H1 (cell line): ENCODE data around the gene CRBN. TPM values are rescaled to one million over a fixed set of nuclear protein-coding genes. Genes with fewer than 3 reads are reported as not detected.

Experiments
- CTCF ChIA-PET: fragments of 300-600 bp; sonication (Branson Sonifier 250); formaldehyde crosslinking; loops from one replicate; lab custom pipeline; 2021; ENCODE audit not compliant: partially characterized antibody; lab: Charles Lee
- POLR2A ChIA-PET: fragments of 300-600 bp; sonication (Branson Sonifier 250); formaldehyde crosslinking; loops from one replicate; lab custom pipeline; 2021; ENCODE audit warnings: inconsistent platforms; ENCODE audit not compliant: partially characterized antibody; lab: Charles Lee
- DNase-seq, 2 experiments: peaks; one replicate each; pipeline versions ENCODE4 v3.0.0 to v3.0.0-alpha.2; 2010 to 2022; ENCODE audit warnings: low spot score in 2 of 2, low read depth in 1 of 2, mixed read lengths in 1 of 2
- FAIRE-seq: peaks from 2 replicates; lab custom pipeline; 2011; peaks lifted over from hg19 to GRCh38; lab: Jason Lieb, UNC
- H2AFZ ChIP-seq: 2 replicates; pipeline ENCODE4 v1.8.1; 2012; ENCODE audit warnings: low read length, inconsistent platforms
- H2AK5ac ChIP-seq: 2 replicates; pipeline ENCODE4 v1.6.1; 2013; ENCODE audit warnings: low read depth, low read length
- H2BK120ac ChIP-seq: replicated peaks from 2 replicates; pipeline ENCODE3; 2013; ENCODE audit warnings: low read depth, low read length, inconsistent platforms
- H2BK12ac ChIP-seq: 2 replicates; pipeline ENCODE4 v1.6.1; 2013; ENCODE audit warnings: low read depth, low read length
- H2BK15ac ChIP-seq: 2 replicates; pipeline ENCODE4 v1.6.1; 2013; ENCODE audit warnings: low read length
- H2BK20ac ChIP-seq: 2 replicates; pipeline ENCODE4 v1.6.1; 2013; ENCODE audit warnings: low read length
- H2BK5ac ChIP-seq: 2 replicates; pipeline ENCODE4 v1.6.1; 2013; ENCODE audit warnings: low read depth, low read length
- H3K14ac ChIP-seq: 2 replicates; pipeline ENCODE4 v1.6.1; 2013; ENCODE audit warnings: inconsistent platforms; ENCODE audit not compliant: insufficient read length
- H3K18ac ChIP-seq: 2 replicates; pipeline ENCODE4 v1.6.1; 2013; ENCODE audit warnings: low read length; ENCODE audit errors: extremely low read depth
- H3K23ac ChIP-seq: 2 replicates; pipeline ENCODE4 v1.6.1; 2013; ENCODE audit warnings: inconsistent platforms; ENCODE audit not compliant: insufficient read length
- H3K23me2 ChIP-seq: 2 replicates; pipeline ENCODE4 v1.6.1; 2013; ENCODE audit warnings: low read depth, low read length
- H3K27ac ChIP-seq: 2 replicates; pipeline ENCODE4 v1.6.1; 2011; ENCODE audit warnings: low read depth, low read length, inconsistent platforms
- H3K27me3 ChIP-seq, 4 experiments: replicated peaks in 1 of 4; 1 replicate in 1 of 4; 2 replicates in 3 of 4; pipeline versions ENCODE4 v1.6.1 to v1.8.1; 2011 to 2013; ENCODE audit warnings: low read length in 3 of 4, mild to moderate bottlenecking in 3 of 4, inconsistent platforms in 2 of 4, mixed read lengths in 2 of 4, moderate library complexity in 1 of 4; ENCODE audit not compliant: control insufficient read depth in 3 of 4, insufficient read depth in 3 of 4; ENCODE audit errors: extremely low read depth in 1 of 4
- H3K36me3 ChIP-seq, 4 experiments: 2 replicates each; pipeline versions ENCODE4 v1.6.1 to v1.8.1; 2011 to 2013; ENCODE audit warnings: mild to moderate bottlenecking in 4 of 4, low read length in 3 of 4, moderate library complexity in 2 of 4, control low read depth in 1 of 4, inconsistent platforms in 1 of 4; ENCODE audit not compliant: insufficient read depth in 4 of 4, control insufficient read depth in 2 of 4
- H3K4ac ChIP-seq: replicated peaks from 2 replicates; pipeline ENCODE3; 2013; ENCODE audit warnings: low read length, low read depth, mixed read lengths, inconsistent platforms; ENCODE audit not compliant: insufficient read length
- H3K4me1 ChIP-seq, 4 experiments: replicated peaks in 1 of 4; 1 replicate in 1 of 4; 2 replicates in 3 of 4; pipeline versions ENCODE4 v1.6.1 to v1.8.1; 2011 to 2013; ENCODE audit warnings: low read length in 3 of 4, inconsistent platforms in 2 of 4, mixed read lengths in 1 of 4; ENCODE audit not compliant: insufficient read depth in 4 of 4, control insufficient read depth in 3 of 4
- H3K4me2 ChIP-seq, 2 experiments: 2 replicates each; pipeline versions ENCODE4 v1.6.1 to v1.8.1; 2011 to 2013; ENCODE audit warnings: low read depth in 2 of 2, low read length in 2 of 2, control low read depth in 1 of 2, inconsistent platforms in 1 of 2, mild to moderate bottlenecking in 1 of 2; ENCODE audit not compliant: insufficient read depth in 1 of 2
- H3K4me3 ChIP-seq, 4 experiments: fragments of 200-600, 300-600 bp in 1 of 4; sonication (generic), shearing (Covaris generic), sonication (Bioruptor Twin) in 1 of 4; 2 replicates each; pipeline versions ENCODE4 v1.5.1 to v1.8.1; 2011 to 2016; ENCODE audit warnings: low read length in 4 of 4, low read depth in 3 of 4, control low read depth in 2 of 4, inconsistent platforms in 2 of 4, mild to moderate bottlenecking in 2 of 4, mixed read lengths in 1 of 4, moderate library complexity in 1 of 4; ENCODE audit not compliant: insufficient read depth in 2 of 4; ENCODE audit errors: extremely low read depth in 1 of 4
- H3K56ac ChIP-seq: replicated peaks from 2 replicates; pipeline ENCODE3; 2013; ENCODE audit warnings: low read depth, mild to moderate bottlenecking, mixed read lengths, low read length, inconsistent platforms; ENCODE audit not compliant: insufficient read length
- H3K79me1 ChIP-seq: 2 replicates; pipeline ENCODE4 v1.6.1; 2013; ENCODE audit warnings: low read depth, low read length, control low read depth
- H3K79me2 ChIP-seq, 2 experiments: 2 replicates each; pipeline versions ENCODE4 v1.6.1 to v1.8.1; 2012 to 2013; ENCODE audit warnings: low read length in 2 of 2, mild to moderate bottlenecking in 2 of 2, inconsistent platforms in 1 of 2; ENCODE audit not compliant: insufficient read depth in 2 of 2, control insufficient read depth in 1 of 2
- H3K9ac ChIP-seq, 4 experiments: replicated peaks in 1 of 4; 1 replicate in 1 of 4; 2 replicates in 3 of 4; pipeline versions ENCODE4 v1.6.1 to v1.8.1; 2011 to 2013; ENCODE audit warnings: low read depth in 3 of 4, low read length in 3 of 4, control low read depth in 2 of 4, mild to moderate bottlenecking in 2 of 4, moderate library complexity in 2 of 4, inconsistent platforms in 1 of 4; ENCODE audit errors: extremely low read depth in 1 of 4
- H3K9me3 ChIP-seq, 2 experiments: 2 replicates each; pipeline versions ENCODE4 v1.6.1 to v1.8.1; 2012 to 2013; ENCODE audit warnings: mild to moderate bottlenecking in 2 of 2, moderate library complexity in 2 of 2, control low read depth in 1 of 2, inconsistent platforms in 1 of 2, low read depth in 1 of 2, low read length in 1 of 2, mixed read lengths in 1 of 2; ENCODE audit not compliant: insufficient read depth in 2 of 2
- H4K20me1 ChIP-seq, 2 experiments: replicated peaks in 1 of 2; 2 replicates each; pipeline versions ENCODE3 to v1.8.1; 2011 to 2013; ENCODE audit warnings: inconsistent platforms in 2 of 2, low read length in 2 of 2, mild to moderate bottlenecking in 1 of 2; ENCODE audit not compliant: insufficient read depth in 2 of 2, control insufficient read depth in 1 of 2
- H4K5ac ChIP-seq: 2 replicates; pipeline ENCODE4 v1.6.1; 2013; ENCODE audit warnings: low read length, low read depth, mixed read lengths, inconsistent platforms; ENCODE audit not compliant: insufficient read length
- H4K8ac ChIP-seq: 2 replicates; pipeline ENCODE4 v1.8.0; 2013; ENCODE audit warnings: mild to moderate bottlenecking, moderate library complexity, low read length, inconsistent platforms; ENCODE audit not compliant: insufficient read depth; ENCODE audit errors: extremely low read depth
- H4K91ac ChIP-seq: replicated peaks from 2 replicates; pipeline ENCODE3; 2013; ENCODE audit warnings: low read length, mixed read lengths, inconsistent platforms; ENCODE audit not compliant: insufficient read length
- SAP30 ChIP-seq: fragments of 300-600 bp; sonication (generic); IDR thresholded peaks from 2 replicates; pipeline ENCODE4 v1.7.1; 2012; ENCODE audit warnings: low read length, moderate library complexity, mild to moderate bottlenecking, inconsistent platforms; ENCODE audit not compliant: insufficient read depth, insufficient replicate concordance
- SP2 ChIP-seq: IDR thresholded peaks from 2 replicates; pipeline ENCODE4 v1.6.1; 2012; ENCODE audit warnings: mild to moderate bottlenecking, low read length, inconsistent platforms
- WGBS, 2 experiments: shearing (Covaris generic) in 1 of 2; methylation state at CpG; one replicate each; pipeline versions ENCODE4 v1.1.6 to v1.1.7; 2013 to 2015; ENCODE audit warnings: low lambda C conversion rate in 2 of 2, mixed read lengths in 2 of 2, inconsistent platforms in 1 of 2, low coverage in 1 of 2, missing lambda C conversion rate in 1 of 2; ENCODE audit not compliant: insufficient replicate concordance in 2 of 2, insufficient coverage in 1 of 2, insufficient read length in 1 of 2; ENCODE audit errors: extremely low coverage in 1 of 2, missing lambda C conversion rate in 1 of 2; 5-methylcytosine and 5-hydroxymethylcytosine counted together
- polyA plus RNA-seq, 7 experiments: library from polyadenylated mRNA; depleted of rRNA in 3 of 7; stranded (reverse) in 5 of 7; unstranded in 2 of 7; fragments of >200 nt in 5 of 7; fragments of 200-250 nt in 2 of 7; gene quantifications; 1 replicate in 5 of 7; 2 replicates in 1 of 7; 4 replicates in 1 of 7; pipeline versions ENCODE4 v1.2.1 to v1.2.3, GENCODE V29; 2011 to 2013; ENCODE audit warnings: missing spikeins in 2 of 7, mixed read lengths in 2 of 7
- total RNA-seq: library from RNA; stranded (reverse); fragmentation: NEBNext Ultra II Directional; extraction: Animal tissue kit (Norgen Biotek cat#: 25700); gene quantifications from 2 replicates; pipeline ENCODE4 v1.2.1, GENCODE V29; 2021

CRBN gene
- total and polyA plus RNA-seq, 2 of the 8 experiments (the other 6 are each of a cell fraction or from before 2014, with no cell fraction given): 13.4 to 30.3 TPM

DNA sequence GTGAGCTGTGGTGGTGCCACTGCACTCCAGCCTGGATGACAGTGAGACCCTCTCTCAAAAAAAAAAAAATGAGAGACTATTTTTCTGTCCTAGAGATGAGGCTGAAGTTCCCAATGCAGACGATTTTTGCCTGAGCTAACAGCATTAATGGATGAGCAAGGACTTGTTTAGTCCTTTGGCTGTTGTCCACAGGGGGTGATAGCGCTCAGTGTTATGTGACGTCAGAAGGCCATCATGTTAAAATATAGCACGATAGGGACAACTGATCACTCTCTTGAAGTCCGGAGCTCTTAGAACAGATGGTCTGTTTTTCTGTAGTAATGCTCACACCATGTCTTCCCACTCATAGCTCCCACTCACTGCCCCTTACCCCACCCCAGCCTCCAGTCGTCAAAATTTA, 46.0 kb downstream of the CRBN start:
- H2BK120ac ChIP-seq: no peak overlapping the region
- peaks cover 11% of the 10 kb centered on the region for H3K79me1 ChIP-seq
- DNase-seq (no peak), FAIRE-seq (no peak)
- peaks cover 16 to 63% of the 10 kb centered on the region in 2 experiments for H3K79me2 ChIP-seq
- no peak overlapping the region for H2BK15ac ChIP-seq
- no peaks in the 10 kb centered on the region for H3K4me1 ChIP-seq
- no peak overlapping the region for H4K5ac ChIP-seq
- H2AK5ac ChIP-seq: no peak overlapping the region
- H4K20me1 ChIP-seq: peaks cover 0 to 10% of the 10 kb centered on the region in 2 experiments
- H3K4me2 ChIP-seq: no peak overlapping the region
- H2AFZ ChIP-seq: no peak overlapping the region
- peaks cover 10 to 51% (median 24%) of the 10 kb centered on the region in 4 experiments for H3K36me3 ChIP-seq
- 92% methylated on average over 6 of the region's 6 CpGs; no CpG with 5 or more reads in 1 of the 2 experiments for WGBS, 2 experiments
- H4K8ac ChIP-seq: no peak overlapping the region
- TF ChIP-seq SP2 (no peak), SAP30 (no peak)
- ChIA-PET CTCF (interaction anchor here (0.6 to 1.2 kb wide), 4 partner anchors 11 to 1965 kb away, joined by 3 to 5 read pairs (median 3); no protein-coding TSS in a partner anchor), POLR2A (interaction anchor here (0.6 to 1.6 kb wide), 4 partner anchors 8 to 46 kb away, joined by 3 to 5 read pairs (median 3); partner anchors contain the start of gene CRBN)
- H3K23ac ChIP-seq: no peak overlapping the region
- H3K56ac ChIP-seq: no peak overlapping the region
- no peak overlapping the region for H2BK12ac ChIP-seq
- no peak overlapping the region for H3K9ac ChIP-seq
- H3K14ac ChIP-seq: no peak overlapping the region
- H3K18ac ChIP-seq: no peak overlapping the region
- no peaks in the 10 kb centered on the region for H3K23me2 ChIP-seq
- no peak overlapping the region for H3K4ac ChIP-seq
- H3K27ac ChIP-seq: no peak overlapping the region
- H2BK20ac ChIP-seq: no peak overlapping the region
- no peak overlapping the region for H4K91ac ChIP-seq
- no peaks in the 10 kb centered on the region for H3K27me3 ChIP-seq
- H3K9me3 ChIP-seq: no peaks in the 10 kb centered on the region
- H2BK5ac ChIP-seq: no peak overlapping the region
- no peak overlapping the region for H3K4me3 ChIP-seq
